ENCODE measurements around the gene TTC23.

GRCh38 chr15:99145005-99145404 is 104.4 kb downstream of the TTC23 start:
- TF ChIP-seq CTCF (IDR thresholded peaks at IDR 0.05) (no peak), EZH2phosphoT487 (IDR thresholded peaks at IDR 0.05) (no peak)

All from neural progenitor cell (in vitro differentiated cells).